Neural crest cell (in vitro differentiated cells): ENCODE results near the gene PSMD14. TPM values are rescaled to one million over a fixed set of nuclear protein-coding genes. Genes with fewer than 3 reads are reported as not detected.

Experiments
- DNase-seq: peaks from one replicate; pipeline ENCODE4 v3.0.0; 2021; ENCODE audit warnings: low read depth, mixed read lengths, low spot score
- H3K27ac Mint-ChIP-seq: one replicate; pipeline ENCODE4 v1.8.0; 2021; ENCODE audit warnings: mild to moderate bottlenecking, mixed read lengths; ENCODE audit not compliant: unreplicated experiment
- H3K27me3 Mint-ChIP-seq: 2 replicates; pipeline ENCODE4 v1.8.0; 2021; ENCODE audit warnings: low read depth, mild to moderate bottlenecking, mixed read lengths
- H3K36me3 Mint-ChIP-seq: 2 replicates; pipeline ENCODE4 v1.8.0; 2021; ENCODE audit warnings: low read depth, mild to moderate bottlenecking, mixed read lengths
- H3K4me1 Mint-ChIP-seq: 2 replicates; pipeline ENCODE4 v1.8.0; 2021; ENCODE audit warnings: mixed read lengths
- H3K4me3 Mint-ChIP-seq: one replicate; pipeline ENCODE4 v1.8.0; 2021; ENCODE audit warnings: mild to moderate bottlenecking, mixed read lengths
- H3K9me3 Mint-ChIP-seq: 2 replicates; pipeline ENCODE4 v1.8.0; 2021; ENCODE audit warnings: mixed read lengths
- total RNA-seq: library from RNA; stranded (reverse); gene quantifications from 2 replicates; pipeline ENCODE4 v1.2.1, GENCODE V29; 2021
- TF ChIP-seq, protein P1 (sequence below): fragments of 200-600 bp; sonication (generic); conservative IDR thresholded peaks from 2 replicates; pipeline ENCODE4 v1.5.0; 2021; ENCODE audit warnings: antibody characterized with exemption, mild to moderate bottlenecking

Gene PSMD14
- total RNA-seq, 1 donor from 2014 or later: 82.4 TPM

DNA sequence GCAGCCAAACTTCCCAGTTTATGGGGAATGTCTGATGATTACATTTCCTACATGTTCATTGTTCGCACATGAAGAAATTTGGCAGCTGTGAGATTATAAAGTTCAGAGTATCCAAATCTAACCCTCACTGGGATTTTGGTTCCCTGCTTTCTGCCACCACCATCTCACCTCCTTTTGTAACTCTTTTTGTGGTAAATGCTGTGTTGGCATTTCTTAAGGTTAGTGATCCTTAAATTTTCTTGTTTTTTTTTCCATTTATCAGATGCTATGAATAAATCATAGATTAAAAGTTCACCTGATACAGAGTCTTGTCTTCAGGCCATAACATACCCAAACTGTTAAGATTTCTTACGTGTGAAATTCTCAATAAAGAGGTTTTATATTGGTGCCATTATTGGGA, 99.4 kb downstream of the PSMD14 start:
- Mint-ChIP-seq H3K4me3 (no peak overlapping the region), H3K36me3 (peaks cover 10% of the 10 kb centered on the region), H3K27ac (no peak overlapping the region), H3K9me3 (no peaks in the 10 kb centered on the region), H3K27me3 (peaks cover 12% of the 10 kb centered on the region), H3K4me1 (no peaks in the 10 kb centered on the region)
- TF ChIP-seq, protein P1, sequence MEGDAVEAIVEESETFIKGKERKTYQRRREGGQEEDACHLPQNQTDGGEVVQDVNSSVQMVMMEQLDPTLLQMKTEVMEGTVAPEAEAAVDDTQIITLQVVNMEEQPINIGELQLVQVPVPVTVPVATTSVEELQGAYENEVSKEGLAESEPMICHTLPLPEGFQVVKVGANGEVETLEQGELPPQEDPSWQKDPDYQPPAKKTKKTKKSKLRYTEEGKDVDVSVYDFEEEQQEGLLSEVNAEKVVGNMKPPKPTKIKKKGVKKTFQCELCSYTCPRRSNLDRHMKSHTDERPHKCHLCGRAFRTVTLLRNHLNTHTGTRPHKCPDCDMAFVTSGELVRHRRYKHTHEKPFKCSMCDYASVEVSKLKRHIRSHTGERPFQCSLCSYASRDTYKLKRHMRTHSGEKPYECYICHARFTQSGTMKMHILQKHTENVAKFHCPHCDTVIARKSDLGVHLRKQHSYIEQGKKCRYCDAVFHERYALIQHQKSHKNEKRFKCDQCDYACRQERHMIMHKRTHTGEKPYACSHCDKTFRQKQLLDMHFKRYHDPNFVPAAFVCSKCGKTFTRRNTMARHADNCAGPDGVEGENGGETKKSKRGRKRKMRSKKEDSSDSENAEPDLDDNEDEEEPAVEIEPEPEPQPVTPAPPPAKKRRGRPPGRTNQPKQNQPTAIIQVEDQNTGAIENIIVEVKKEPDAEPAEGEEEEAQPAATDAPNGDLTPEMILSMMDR: no peak
- no peak for DNase-seq

DNA sequence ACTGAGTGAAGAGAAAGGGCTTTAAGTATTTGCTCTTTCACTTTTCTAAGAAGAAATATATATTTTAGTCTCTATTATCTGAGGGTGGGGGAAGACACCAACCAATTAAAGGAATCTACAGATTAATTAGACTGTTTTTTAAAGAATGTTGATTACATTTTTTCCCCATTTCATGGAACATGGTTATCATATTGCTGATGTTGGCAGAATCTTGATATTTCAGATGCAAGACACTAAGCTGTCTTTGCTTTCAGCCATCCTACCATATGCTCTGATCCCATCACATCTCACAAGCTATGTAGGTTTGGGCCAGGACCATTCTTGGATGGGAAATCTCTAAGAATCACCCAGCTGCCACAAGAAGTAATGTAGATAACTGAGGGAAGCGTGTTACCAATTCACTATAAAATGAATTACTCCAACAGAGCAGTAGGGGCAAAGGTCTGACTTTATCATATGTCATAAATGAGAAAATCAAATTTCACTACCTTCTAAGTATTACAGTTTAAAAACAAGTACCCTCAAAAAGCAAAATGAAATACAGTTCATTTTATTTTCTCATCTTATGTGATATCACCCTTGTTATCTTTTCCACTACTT, 101.2 kb downstream of the PSMD14 start:
- Mint-ChIP-seq H3K27ac (no peak overlapping the region), H3K4me3 (no peak overlapping the region), H3K9me3 (no peaks in the 10 kb centered on the region), H3K27me3 (peaks cover 31% of the 10 kb centered on the region), H3K36me3 (peaks cover 7% of the 10 kb centered on the region), H3K4me1 (peaks cover 7% of the 10 kb centered on the region)
- TF ChIP-seq, protein P1: no peak
- DNase-seq: no peak

DNA sequence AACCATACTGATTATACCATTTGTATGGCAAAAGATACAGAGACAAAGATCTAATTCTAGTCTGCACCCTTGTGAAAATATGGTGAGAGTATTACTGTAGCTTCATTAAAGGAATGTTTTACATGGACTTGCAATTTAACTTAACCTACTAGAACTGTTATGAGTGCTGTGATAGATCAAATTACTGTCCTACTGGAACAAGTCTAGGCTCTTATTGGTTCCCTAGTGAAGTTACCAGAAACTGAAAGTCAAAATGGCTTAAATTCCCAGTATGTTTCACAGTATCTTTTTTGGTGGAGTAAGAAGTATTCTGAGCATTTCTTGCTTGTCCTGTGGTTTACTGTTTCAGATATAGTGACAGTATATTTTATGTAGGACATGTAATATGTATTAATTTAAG, 104.1 kb downstream of the PSMD14 start:
- peaks cover 60% of the 10 kb centered on the region for H3K27me3 Mint-ChIP-seq
- H3K9me3 Mint-ChIP-seq: no peaks in the 10 kb centered on the region
- no peak overlapping the region for H3K27ac Mint-ChIP-seq
- no peak for DNase-seq
- TF ChIP-seq, protein P1: no peak
- H3K4me3 Mint-ChIP-seq: no peak overlapping the region
- H3K4me1 Mint-ChIP-seq: peaks cover 26% of the 10 kb centered on the region
- H3K36me3 Mint-ChIP-seq: peaks cover 7% of the 10 kb centered on the region

DNA sequence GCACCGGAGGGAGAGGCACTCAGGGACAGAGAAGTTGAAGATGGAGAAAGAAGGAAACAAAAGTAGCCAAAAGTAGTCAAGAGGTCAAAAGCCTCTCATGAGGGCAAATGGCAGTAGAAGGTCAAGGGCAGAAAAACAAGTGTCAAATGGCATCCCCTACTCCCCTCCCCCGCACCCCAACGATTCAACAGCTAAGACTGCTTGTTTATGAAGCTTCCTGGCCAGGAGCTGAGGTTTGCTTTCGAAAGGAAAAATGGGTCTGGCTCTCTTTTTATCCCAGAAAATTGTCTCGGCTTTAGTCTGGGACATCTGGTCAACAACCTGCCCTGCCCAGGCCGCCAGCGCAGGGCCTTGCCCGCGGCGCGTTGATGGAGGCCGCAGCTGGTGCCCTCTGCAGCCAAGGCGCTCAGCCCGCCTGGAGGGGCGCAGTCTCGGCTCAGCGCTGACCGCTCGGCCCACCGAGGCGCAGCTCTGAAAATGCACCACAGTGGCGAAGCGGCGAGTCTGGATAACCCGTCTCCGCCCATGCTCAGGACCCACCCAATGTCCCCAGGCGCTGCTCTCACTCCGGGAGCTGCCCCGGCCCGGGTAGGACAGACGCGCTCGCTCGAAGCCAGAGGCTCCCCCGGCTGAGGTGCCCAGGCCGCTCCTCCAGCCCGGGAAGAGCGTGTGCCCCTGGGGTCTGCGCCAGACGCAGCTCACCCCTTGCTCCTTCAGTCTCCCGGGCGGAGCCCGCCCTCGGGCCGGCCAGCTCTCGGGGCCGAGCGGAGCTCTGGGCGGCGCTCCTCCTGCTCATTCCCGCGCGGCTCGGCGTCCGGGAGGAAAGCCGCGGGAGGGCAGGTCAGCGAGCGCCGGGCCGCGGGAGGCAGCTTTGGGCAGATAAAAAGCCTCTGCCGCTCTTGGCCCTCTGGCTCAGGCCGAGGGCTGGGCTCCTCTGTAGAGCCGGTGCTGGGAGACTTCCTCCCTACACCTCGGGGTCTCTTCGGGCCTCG, 106.1 kb downstream of the PSMD14 start:
- peak; percentile 55 for DNase-seq
- Mint-ChIP-seq H3K4me1 (peaks cover 42% of the 10 kb centered on the region), H3K9me3 (no peaks in the 10 kb centered on the region), H3K4me3 (peak overlapping the region; percentile 69), H3K36me3 (peaks cover 7% of the 10 kb centered on the region), H3K27me3 (peaks cover 80% of the 10 kb centered on the region), H3K27ac (no peak overlapping the region)
- TF ChIP-seq, protein P1: peak; percentile 24

DNA sequence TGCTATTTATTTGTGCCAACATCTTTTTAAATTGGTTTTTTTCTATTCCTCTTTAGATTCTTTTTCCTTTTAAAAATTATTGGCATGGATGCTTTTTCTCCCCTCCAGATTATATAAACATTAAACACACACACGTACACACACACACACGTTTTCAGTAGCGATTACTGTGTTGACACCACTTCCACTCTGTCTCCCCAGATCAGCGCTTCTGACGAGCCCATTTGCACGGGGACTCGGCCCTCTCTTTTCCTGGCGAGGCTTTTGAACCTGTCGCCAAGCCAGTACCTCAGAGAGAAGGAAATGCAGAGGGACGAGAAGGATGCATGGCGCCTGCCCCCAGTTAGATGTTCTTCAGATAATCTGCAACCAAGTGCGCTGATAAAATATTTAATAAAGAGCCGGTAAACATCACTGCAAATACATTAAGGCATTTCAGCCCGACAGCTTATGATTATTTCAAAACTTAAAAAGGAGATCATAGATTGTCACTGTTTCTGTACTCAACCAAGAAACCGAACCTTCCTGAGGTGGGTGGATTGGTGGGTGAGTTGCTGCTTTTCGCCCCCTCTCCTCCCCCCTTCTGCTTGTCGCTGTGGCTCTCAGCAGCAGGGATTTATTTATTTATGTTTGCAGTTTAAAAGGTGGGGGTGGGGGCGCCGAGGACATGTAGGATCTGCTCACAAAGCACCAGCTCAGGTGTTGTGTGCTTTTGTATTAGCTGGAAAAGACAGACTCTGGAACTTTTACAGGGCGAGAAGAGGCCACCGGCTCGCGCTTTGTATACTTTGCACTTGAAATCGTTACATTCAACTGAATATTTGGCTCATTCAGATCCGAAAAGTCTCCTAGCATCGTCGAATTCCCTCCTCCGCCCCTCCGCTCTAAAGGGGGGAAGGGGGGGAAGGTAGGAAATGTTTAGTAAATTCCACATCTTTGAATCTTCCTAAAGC, 107.1 kb downstream of the PSMD14 start:
- Mint-ChIP-seq H3K4me1 (peaks cover 44% of the 10 kb centered on the region), H3K27me3 (peaks cover 90% of the 10 kb centered on the region), H3K4me3 (peak overlapping the region; percentile 69)

More for the DNA sequence above, 107.1 kb downstream of the PSMD14 start:
- Mint-ChIP-seq H3K36me3 (peaks cover 7% of the 10 kb centered on the region), H3K9me3 (no peaks in the 10 kb centered on the region), H3K27ac (no peak overlapping the region)
- peak; percentile 5 for DNase-seq
- TF ChIP-seq, protein P1: no peak
